GM13976 (cell line): Measurements from ENCODE around the gene LRRC56.

Experiments used
- DNase-seq: peaks from one replicate; pipeline ENCODE4 v3.0.0; 2012; ENCODE audit warnings: low spot score
- in situ Hi-C: fragments of 300-500 bp; cut with MboI; formaldehyde crosslinking; loops from one replicate; pipeline ENCODE4 v1.12.0; 2022; ENCODE audit warnings: low sequenced_read_pairs, mixed read lengths, inconsistent platforms; ENCODE audit not compliant: unreplicated experiment
- TF ChIP-seq, protein P1 (sequence below): IDR thresholded peaks from 2 replicates; pipeline ENCODE4 v1.5.1; 2012; ENCODE audit warnings: borderline replicate concordance, mild to moderate bottlenecking; ENCODE audit not compliant: insufficient read depth; ENCODE audit errors: extremely low read depth, missing control alignments, control extremely low read depth

Gene LRRC56

DNA sequence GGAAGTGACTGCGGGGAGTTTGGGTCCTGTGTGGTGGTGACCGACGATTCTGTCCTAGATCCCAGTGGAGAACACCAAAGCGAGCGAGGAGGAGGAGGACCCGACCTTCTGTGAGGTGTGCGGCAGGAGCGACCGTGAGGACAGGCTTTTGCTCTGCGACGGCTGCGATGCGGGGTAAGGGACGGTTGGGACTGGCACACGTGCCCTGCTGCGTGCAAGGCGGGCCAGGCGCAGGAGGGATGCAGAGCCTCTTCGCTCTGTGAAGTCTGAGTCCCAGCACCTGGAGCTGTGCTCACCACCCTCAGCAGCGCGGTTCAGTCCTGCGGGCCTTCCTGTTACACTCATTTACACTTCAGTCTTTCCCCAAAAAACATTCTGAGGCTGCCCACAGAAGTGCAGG is 55.2 kb downstream of the LRRC56 start:
- no peak for DNase-seq
- TF ChIP-seq, protein P1, sequence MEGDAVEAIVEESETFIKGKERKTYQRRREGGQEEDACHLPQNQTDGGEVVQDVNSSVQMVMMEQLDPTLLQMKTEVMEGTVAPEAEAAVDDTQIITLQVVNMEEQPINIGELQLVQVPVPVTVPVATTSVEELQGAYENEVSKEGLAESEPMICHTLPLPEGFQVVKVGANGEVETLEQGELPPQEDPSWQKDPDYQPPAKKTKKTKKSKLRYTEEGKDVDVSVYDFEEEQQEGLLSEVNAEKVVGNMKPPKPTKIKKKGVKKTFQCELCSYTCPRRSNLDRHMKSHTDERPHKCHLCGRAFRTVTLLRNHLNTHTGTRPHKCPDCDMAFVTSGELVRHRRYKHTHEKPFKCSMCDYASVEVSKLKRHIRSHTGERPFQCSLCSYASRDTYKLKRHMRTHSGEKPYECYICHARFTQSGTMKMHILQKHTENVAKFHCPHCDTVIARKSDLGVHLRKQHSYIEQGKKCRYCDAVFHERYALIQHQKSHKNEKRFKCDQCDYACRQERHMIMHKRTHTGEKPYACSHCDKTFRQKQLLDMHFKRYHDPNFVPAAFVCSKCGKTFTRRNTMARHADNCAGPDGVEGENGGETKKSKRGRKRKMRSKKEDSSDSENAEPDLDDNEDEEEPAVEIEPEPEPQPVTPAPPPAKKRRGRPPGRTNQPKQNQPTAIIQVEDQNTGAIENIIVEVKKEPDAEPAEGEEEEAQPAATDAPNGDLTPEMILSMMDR: no peak
- in situ Hi-C loops: no loop called here

- DNase-seq: no peak
- TF ChIP-seq, protein P1: no peak
- in situ Hi-C loops: no loop called here
These were observed 55.6 kb downstream of the LRRC56 start for GRCh38 chr11:592918-593317.

- no peak for DNase-seq
- in situ Hi-C loops: no loop called here
- TF ChIP-seq, protein P1: no peak
These were observed 56.0 kb downstream of the LRRC56 start for GRCh38 chr11:593347-593746.

- TF ChIP-seq, protein P1: no peak
- in situ Hi-C loops: no loop called here
- DNase-seq: no peak
These were observed 58.1 kb downstream of the LRRC56 start for GRCh38 chr11:595400-595799.

DNA sequence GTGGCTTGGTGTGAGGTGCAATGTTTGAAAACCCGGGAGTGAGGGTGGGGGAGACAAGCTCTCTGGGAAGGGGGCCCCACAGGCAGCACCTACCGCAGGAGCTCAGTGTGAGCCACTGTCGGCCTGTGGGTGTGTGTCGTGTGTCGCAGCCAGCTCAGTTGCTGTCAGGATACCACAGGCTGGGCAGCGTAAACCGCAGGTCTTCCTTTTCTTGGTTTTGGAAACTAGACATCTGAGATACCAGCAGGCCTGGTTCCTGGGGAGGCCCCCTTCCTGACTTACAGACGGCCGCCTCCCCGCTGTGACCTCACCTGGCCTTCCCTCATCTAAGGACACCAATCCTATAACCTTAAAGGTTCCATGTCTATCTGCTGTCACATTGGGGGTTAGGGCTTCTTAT is 59.0 kb downstream of the LRRC56 start:
- in situ Hi-C loops: no loop called here
- DNase-seq: no peak
- TF ChIP-seq, protein P1: no peak

DNA sequence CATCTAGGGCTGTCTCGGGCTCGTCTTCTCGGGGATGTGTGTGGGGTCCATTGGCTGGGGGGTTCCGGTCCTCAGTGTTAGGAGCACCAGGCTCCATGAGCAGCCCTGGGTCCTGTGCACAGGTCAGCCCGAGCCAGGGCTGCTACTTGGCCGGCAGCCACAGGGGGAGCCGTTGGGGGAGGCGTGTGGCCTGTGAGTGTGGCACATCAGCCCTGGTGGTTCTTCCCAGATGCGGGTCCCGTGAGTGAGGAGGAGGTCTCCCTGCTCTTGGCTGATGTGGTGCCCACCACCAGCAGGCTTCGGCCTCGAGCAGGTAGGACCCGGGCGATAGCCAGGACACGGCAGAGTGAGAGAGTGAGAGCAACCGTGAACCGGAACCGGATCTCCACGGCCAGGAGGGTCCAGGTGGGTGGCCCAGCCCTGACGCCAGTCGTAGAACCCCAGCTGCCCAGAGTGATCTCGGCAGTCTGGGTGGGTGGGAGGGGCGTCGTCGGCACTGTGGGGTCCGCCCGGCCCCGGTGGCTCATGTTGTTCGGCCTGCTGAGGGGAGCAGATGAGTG is 59.9 kb downstream of the LRRC56 start:
- in situ Hi-C loops: no loop called here
- TF ChIP-seq, protein P1: no peak
- no peak for DNase-seq
